Panc1 (cell line): ENCODE results near the gene ADORA1. TPM values are rescaled to one million over a fixed set of nuclear protein-coding genes. Genes with fewer than 3 reads are reported as not detected.

Experiments used
- ATAC-seq: fragments of 200-7000 bp; cut with Tn5 transposase; 2 replicates; pipeline ENCODE4 v1.9.1; 2020; ENCODE audit warnings: mild to moderate bottlenecking, moderate library complexity
- BruUV-seq: library from RNA; stranded (reverse); fragments of 400-500 nt; replicated peaks from 2 replicates; lab custom pipeline; 2021; lab: Mats Ljungman, UMichigan
- CTCF ChIA-PET: fragments of 300-600 bp; sonication (Branson Sonifier 250); formaldehyde crosslinking; loops from one replicate; lab custom pipeline; 2022; ENCODE audit warnings: antibody characterized with exemption; lab: Charles Lee
- POLR2A ChIA-PET: fragments of 300-600 bp; sonication (Branson Sonifier 250); formaldehyde crosslinking; loops from one replicate; lab custom pipeline; 2022; ENCODE audit warnings: antibody characterized with exemption; lab: Charles Lee
- DNase-seq: peaks from one replicate; pipeline ENCODE4 v3.0.0-alpha.2; 2010; ENCODE audit warnings: low read depth, low spot score
- H3K27ac ChIP-seq: 2 replicates; pipeline ENCODE4 v1.5.1; 2011; ENCODE audit warnings: mild to moderate bottlenecking, low read length, inconsistent platforms
- H3K27me3 ChIP-seq: fragments of 200-500 bp; sonication (Bioruptor generic); 2 replicates; pipeline ENCODE4 v1.6.0; 2014; ENCODE audit warnings: low read length, inconsistent platforms; ENCODE audit not compliant: control insufficient read depth, insufficient read depth
- H3K36me3 ChIP-seq: fragments of 200-500 bp; sonication (Bioruptor generic); 2 replicates; pipeline ENCODE4 v1.5.1; 2014; ENCODE audit warnings: inconsistent platforms, mild to moderate bottlenecking, low read length, moderate library complexity; ENCODE audit not compliant: control insufficient read depth, insufficient read depth
- H3K4me1 ChIP-seq: 2 replicates; pipeline ENCODE4 v1.5.1; 2011; ENCODE audit warnings: inconsistent platforms, mild to moderate bottlenecking, low read length, moderate library complexity; ENCODE audit not compliant: control insufficient read depth, insufficient read depth
- H3K4me3 ChIP-seq, 2 experiments: 2 replicates each; pipeline ENCODE4 v1.5.1; 2011 to 2012; ENCODE audit warnings: low read depth in 2 of 2, low read length in 2 of 2, mild to moderate bottlenecking in 2 of 2, inconsistent platforms in 1 of 2, moderate library complexity in 1 of 2
- H3K9me3 ChIP-seq: fragments of 200-500 bp; sonication (Bioruptor generic); 2 replicates; pipeline ENCODE4 v1.5.1; 2014; ENCODE audit warnings: low read depth, mild to moderate bottlenecking, inconsistent platforms, low read length, moderate library complexity; ENCODE audit not compliant: control insufficient read depth, insufficient read depth
- POLR2AphosphoS5 ChIP-seq: IDR thresholded peaks from 2 replicates; pipeline ENCODE4 v1.6.1; 2012; ENCODE audit warnings: mild to moderate bottlenecking, low read depth, low read length, moderate library complexity
- SIN3A ChIP-seq: IDR thresholded peaks from 2 replicates; pipeline ENCODE4 v1.6.1; 2012; ENCODE audit warnings: low read depth, mild to moderate bottlenecking, low read length, moderate library complexity, borderline replicate concordance; ENCODE audit not compliant: insufficient read depth
- TCF7L2 ChIP-seq: IDR thresholded peaks from 2 replicates; pipeline ENCODE4 v1.6.1; 2011; ENCODE audit warnings: mild to moderate bottlenecking, low read depth, low read length, inconsistent platforms
- in situ Hi-C: cut with HindIII; loops from 2 replicates; pipeline ENCODE4 v1.10.0; 2016; ENCODE audit warnings: low sequenced_read_pairs, low pct_unique_long_range_greater_than_20kb
- intact Hi-C: fragments of 100-400 bp; cut with micrococcal nuclease; formaldehyde crosslinking; loops from one replicate; pipeline ENCODE4 v1.10.0; 2022; ENCODE audit not compliant: unreplicated experiment
- total RNA-seq: library from RNA; stranded (reverse); gene quantifications from one replicate; pipeline ENCODE4 v1.2.1, GENCODE V29; 2021; ENCODE audit not compliant: unreplicated experiment
- TF ChIP-seq, protein P1 (sequence below), 2 experiments: IDR thresholded peaks; 2 replicates each; pipeline ENCODE4 v1.6.1; 2011 to 2012; ENCODE audit warnings: low read depth in 2 of 2, control low read depth in 1 of 2, low read length in 1 of 2, mild to moderate bottlenecking in 1 of 2, moderate library complexity in 1 of 2; ENCODE audit not compliant: insufficient read depth in 1 of 2
- TF ChIP-seq, protein P2 (sequence below): fragments of 450-650 bp; IDR thresholded peaks from 2 replicates; pipeline ENCODE4 v1.5.1; 2017; ENCODE audit warnings: mild to moderate bottlenecking

The ADORA1 gene
- total RNA-seq, 1 experiment from 2014 or later: 8.5 TPM

DNA sequence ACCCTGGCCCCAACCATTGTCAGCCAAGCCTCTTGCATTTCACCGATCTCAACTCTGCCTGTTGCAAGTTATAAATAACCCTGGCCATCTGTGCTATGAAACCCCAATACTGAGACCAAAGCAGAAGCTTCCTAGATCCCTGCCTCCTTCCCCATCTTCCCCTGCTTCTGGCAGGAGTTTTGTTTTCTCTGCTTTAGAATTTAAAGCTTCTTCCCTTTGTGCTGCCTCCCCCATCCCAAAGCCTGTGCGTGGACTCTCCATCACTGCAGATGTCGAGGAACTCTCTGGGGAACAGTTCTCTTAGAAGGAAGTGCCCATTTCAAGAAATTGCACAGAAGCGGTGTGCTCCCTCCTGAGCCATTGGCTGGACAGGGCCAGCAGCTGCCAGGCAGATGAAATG, 24.3 kb upstream of the ADORA1 start:
- H3K4me3 ChIP-seq: no peak overlapping the region
- ChIA-PET CTCF (interaction anchor here (0.6 kb wide), 1 partner anchor 65 kb away, joined by 3 read pairs; no protein-coding TSS in a partner anchor), POLR2A (no interaction called here)
- TF ChIP-seq SIN3A (no peak), TCF7L2 (no peak), POLR2AphosphoS5 (no peak)
- TF ChIP-seq, protein P1, sequence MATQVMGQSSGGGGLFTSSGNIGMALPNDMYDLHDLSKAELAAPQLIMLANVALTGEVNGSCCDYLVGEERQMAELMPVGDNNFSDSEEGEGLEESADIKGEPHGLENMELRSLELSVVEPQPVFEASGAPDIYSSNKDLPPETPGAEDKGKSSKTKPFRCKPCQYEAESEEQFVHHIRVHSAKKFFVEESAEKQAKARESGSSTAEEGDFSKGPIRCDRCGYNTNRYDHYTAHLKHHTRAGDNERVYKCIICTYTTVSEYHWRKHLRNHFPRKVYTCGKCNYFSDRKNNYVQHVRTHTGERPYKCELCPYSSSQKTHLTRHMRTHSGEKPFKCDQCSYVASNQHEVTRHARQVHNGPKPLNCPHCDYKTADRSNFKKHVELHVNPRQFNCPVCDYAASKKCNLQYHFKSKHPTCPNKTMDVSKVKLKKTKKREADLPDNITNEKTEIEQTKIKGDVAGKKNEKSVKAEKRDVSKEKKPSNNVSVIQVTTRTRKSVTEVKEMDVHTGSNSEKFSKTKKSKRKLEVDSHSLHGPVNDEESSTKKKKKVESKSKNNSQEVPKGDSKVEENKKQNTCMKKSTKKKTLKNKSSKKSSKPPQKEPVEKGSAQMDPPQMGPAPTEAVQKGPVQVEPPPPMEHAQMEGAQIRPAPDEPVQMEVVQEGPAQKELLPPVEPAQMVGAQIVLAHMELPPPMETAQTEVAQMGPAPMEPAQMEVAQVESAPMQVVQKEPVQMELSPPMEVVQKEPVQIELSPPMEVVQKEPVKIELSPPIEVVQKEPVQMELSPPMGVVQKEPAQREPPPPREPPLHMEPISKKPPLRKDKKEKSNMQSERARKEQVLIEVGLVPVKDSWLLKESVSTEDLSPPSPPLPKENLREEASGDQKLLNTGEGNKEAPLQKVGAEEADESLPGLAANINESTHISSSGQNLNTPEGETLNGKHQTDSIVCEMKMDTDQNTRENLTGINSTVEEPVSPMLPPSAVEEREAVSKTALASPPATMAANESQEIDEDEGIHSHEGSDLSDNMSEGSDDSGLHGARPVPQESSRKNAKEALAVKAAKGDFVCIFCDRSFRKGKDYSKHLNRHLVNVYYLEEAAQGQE (IDR thresholded peaks at IDR 0.05; ENCODE audit: insufficient read depth in 1 of 2, low read depth in 2 of 2, low read length in 1 of 2): no peak
- TF ChIP-seq, protein P2, sequence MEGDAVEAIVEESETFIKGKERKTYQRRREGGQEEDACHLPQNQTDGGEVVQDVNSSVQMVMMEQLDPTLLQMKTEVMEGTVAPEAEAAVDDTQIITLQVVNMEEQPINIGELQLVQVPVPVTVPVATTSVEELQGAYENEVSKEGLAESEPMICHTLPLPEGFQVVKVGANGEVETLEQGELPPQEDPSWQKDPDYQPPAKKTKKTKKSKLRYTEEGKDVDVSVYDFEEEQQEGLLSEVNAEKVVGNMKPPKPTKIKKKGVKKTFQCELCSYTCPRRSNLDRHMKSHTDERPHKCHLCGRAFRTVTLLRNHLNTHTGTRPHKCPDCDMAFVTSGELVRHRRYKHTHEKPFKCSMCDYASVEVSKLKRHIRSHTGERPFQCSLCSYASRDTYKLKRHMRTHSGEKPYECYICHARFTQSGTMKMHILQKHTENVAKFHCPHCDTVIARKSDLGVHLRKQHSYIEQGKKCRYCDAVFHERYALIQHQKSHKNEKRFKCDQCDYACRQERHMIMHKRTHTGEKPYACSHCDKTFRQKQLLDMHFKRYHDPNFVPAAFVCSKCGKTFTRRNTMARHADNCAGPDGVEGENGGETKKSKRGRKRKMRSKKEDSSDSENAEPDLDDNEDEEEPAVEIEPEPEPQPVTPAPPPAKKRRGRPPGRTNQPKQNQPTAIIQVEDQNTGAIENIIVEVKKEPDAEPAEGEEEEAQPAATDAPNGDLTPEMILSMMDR: no peak
- DNase-seq: no peak
- ATAC-seq: no peak
- 0 out of 2 replicates have a peak, but pooled peaks cover 3% of the 10 kb centered on the region for H3K9me3 ChIP-seq
- H3K36me3 ChIP-seq: no peaks in the 10 kb centered on the region
- peaks cover 17% of the 10 kb centered on the region for H3K27me3 ChIP-seq
- H3K27ac ChIP-seq: no peak overlapping the region
- in situ Hi-C loops: no loop called here
- no peaks in the 10 kb centered on the region for H3K4me1 ChIP-seq
- intact Hi-C loops: no loop called here
- no TSS peak for BruUV-seq

DNA sequence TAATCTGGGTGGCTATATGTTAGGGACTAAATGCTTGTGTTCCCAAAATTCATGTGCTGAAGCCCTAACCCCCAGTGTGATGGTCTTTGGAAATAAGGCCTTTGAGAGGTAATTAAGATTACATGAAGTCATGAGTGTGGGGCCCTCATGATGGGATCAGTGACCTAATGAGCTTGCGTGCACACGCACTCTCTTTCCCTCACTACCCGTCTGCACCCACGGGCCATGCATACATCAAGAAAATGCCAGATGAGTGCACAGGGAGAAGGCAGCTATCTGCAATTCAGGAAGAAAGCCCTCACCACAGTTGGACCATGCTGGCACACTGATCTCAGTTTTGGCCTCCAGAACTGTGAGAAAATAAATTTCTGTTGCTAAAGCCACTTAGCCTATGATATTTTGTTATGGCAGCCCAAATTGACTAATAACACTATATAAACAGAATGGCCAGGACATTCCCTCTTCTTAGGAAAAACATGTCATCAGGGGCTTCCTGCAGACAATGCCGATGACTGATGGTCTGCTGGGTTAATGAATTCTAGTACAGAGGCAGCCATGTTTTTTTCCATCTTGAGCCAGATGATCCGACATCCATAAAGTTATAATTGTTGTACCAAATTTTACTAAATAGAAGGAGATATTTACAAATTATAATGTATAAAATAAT, 23.6 kb upstream of the ADORA1 start:
- Histone ChIP-seq H3K4me3 (no peak overlapping the region), H3K27me3 (peaks cover 19% of the 10 kb centered on the region), H3K27ac (no peak overlapping the region), H3K9me3 (0 out of 2 replicates have a peak, but pooled peaks cover 3% of the 10 kb centered on the region), H3K36me3 (no peaks in the 10 kb centered on the region), H3K4me1 (no peaks in the 10 kb centered on the region)
- intact Hi-C loops (no loop called here), in situ Hi-C loops (no loop called here)
- DNase-seq (no peak), ATAC-seq (no peak)
- TF ChIP-seq, protein P2: no peak
- no peak for TF ChIP-seq TCF7L2
- TF ChIP-seq SIN3A: no peak
- TF ChIP-seq, protein P1 (IDR thresholded peaks at IDR 0.05; ENCODE audit: insufficient read depth in 1 of 2, low read depth in 2 of 2, low read length in 1 of 2): no peak
- no peak for TF ChIP-seq POLR2AphosphoS5
- CTCF ChIA-PET: no interaction called here
- BruUV-seq: no TSS peak
- POLR2A ChIA-PET: no interaction called here
